Activated CD8-positive, alpha-beta T cell treated with anti-CD3 and anti-CD28 coated beads for 36 hours (primary cell): Measurements from ENCODE around the gene STPG4. TPM values are rescaled to one million over a fixed set of nuclear protein-coding genes. Genes with fewer than 3 reads are reported as not detected.
A peak's percentile ranks its signal among the peaks of the same experiment; 100 is the strongest.

Source experiments
- ATAC-seq: fragments of 200-7000 bp; cut with Tn5 transposase; one replicate; pipeline ENCODE4 v1.10.0; 2021; ENCODE audit warnings: mild to moderate bottlenecking, moderate library complexity
- CTCF ChIA-PET: fragments of 350-600 bp; sonication (Branson Sonifier 250); formaldehyde crosslinking; loops from one replicate; lab custom pipeline; 2021; ENCODE audit warnings: antibody characterized with exemption; lab: Charles Lee
- POLR2A ChIA-PET: fragments of 350-600 bp; sonication (Branson Sonifier 250); formaldehyde crosslinking; loops from one replicate; lab custom pipeline; 2021; ENCODE audit warnings: antibody characterized with exemption; lab: Charles Lee
- DNase-seq: peaks from one replicate; pipeline ENCODE4 v3.0.0-alpha.2; 2020
- H3K27ac Mint-ChIP-seq: one replicate; pipeline ENCODE4 v1.8.0; 2021; ENCODE audit warnings: mild to moderate bottlenecking, mixed read lengths
- H3K27me3 Mint-ChIP-seq: one replicate; pipeline ENCODE4 v1.8.0; 2021; ENCODE audit warnings: mixed read lengths
- H3K36me3 Mint-ChIP-seq: one replicate; pipeline ENCODE4 v1.8.0; 2021; ENCODE audit warnings: low read depth, mixed read lengths
- H3K4me1 Mint-ChIP-seq: one replicate; pipeline ENCODE4 v1.8.0; 2021; ENCODE audit warnings: low read depth, mixed read lengths
- H3K4me3 Mint-ChIP-seq: one replicate; pipeline ENCODE4 v1.8.0; 2021; ENCODE audit warnings: mild to moderate bottlenecking, moderate library complexity, mixed read lengths
- H3K9me3 Mint-ChIP-seq: one replicate; pipeline ENCODE4 v1.8.0; 2021; ENCODE audit warnings: mixed read lengths
- intact Hi-C: fragments of 100-400 bp; cut with micrococcal nuclease; formaldehyde crosslinking; loops from one replicate; pipeline ENCODE4 v1.10.0; 2022
- total RNA-seq, 2 experiments: library from RNA; stranded (reverse); gene quantifications; one replicate each; pipeline ENCODE4 v1.2.3, GENCODE V29; 2021
- TF ChIP-seq, protein P1 (sequence below): fragments of 200-600 bp; IDR thresholded peaks from one replicate; pipeline ENCODE4 v1.8.0; 2022; ENCODE audit warnings: antibody characterized with exemption, mild to moderate bottlenecking

The STPG4 gene
- total RNA-seq, 2 experiments from 2014 or later: not detected

- H3K4me1 Mint-ChIP-seq: peaks cover 54% of the 10 kb centered on the region
- no peaks in the 10 kb centered on the region for H3K9me3 Mint-ChIP-seq
- DNase-seq (peak; percentile 54), ATAC-seq (no peak)
- intact Hi-C loops: no loop called here
- CTCF ChIA-PET: interaction anchor here (1.1 kb wide), 1 partner anchor 20 kb away, joined by 3 read pairs; no protein-coding TSS in a partner anchor
- peaks cover 49% of the 10 kb centered on the region for H3K36me3 Mint-ChIP-seq
- POLR2A ChIA-PET: no interaction called here
- peak overlapping the region; percentile 96 for H3K4me3 Mint-ChIP-seq
- H3K27ac Mint-ChIP-seq: peak overlapping the region; percentile 92
- TF ChIP-seq, protein P1, sequence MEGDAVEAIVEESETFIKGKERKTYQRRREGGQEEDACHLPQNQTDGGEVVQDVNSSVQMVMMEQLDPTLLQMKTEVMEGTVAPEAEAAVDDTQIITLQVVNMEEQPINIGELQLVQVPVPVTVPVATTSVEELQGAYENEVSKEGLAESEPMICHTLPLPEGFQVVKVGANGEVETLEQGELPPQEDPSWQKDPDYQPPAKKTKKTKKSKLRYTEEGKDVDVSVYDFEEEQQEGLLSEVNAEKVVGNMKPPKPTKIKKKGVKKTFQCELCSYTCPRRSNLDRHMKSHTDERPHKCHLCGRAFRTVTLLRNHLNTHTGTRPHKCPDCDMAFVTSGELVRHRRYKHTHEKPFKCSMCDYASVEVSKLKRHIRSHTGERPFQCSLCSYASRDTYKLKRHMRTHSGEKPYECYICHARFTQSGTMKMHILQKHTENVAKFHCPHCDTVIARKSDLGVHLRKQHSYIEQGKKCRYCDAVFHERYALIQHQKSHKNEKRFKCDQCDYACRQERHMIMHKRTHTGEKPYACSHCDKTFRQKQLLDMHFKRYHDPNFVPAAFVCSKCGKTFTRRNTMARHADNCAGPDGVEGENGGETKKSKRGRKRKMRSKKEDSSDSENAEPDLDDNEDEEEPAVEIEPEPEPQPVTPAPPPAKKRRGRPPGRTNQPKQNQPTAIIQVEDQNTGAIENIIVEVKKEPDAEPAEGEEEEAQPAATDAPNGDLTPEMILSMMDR: no peak
- H3K27me3 Mint-ChIP-seq: no peaks in the 10 kb centered on the region
These were observed 19.7 kb upstream of the STPG4 start for GRCh38 chr2:47174733-47175361.

GRCh38 chr2:47173986-47174732 is 19.1 kb upstream of the STPG4 start:
- TF ChIP-seq, protein P1: no peak
- Mint-ChIP-seq H3K27me3 (no peaks in the 10 kb centered on the region), H3K4me3 (peak overlapping the region; percentile 96), H3K9me3 (no peaks in the 10 kb centered on the region), H3K4me1 (peaks cover 58% of the 10 kb centered on the region), H3K36me3 (peaks cover 54% of the 10 kb centered on the region), H3K27ac (peak overlapping the region; percentile 92)
- ATAC-seq (no peak), DNase-seq (no peak)
- CTCF ChIA-PET: interaction anchor here (1.1 kb wide), 1 partner anchor 21 kb away, joined by 3 read pairs; no protein-coding TSS in a partner anchor
- POLR2A ChIA-PET: no interaction called here
- intact Hi-C loops: no loop called here

DNA sequence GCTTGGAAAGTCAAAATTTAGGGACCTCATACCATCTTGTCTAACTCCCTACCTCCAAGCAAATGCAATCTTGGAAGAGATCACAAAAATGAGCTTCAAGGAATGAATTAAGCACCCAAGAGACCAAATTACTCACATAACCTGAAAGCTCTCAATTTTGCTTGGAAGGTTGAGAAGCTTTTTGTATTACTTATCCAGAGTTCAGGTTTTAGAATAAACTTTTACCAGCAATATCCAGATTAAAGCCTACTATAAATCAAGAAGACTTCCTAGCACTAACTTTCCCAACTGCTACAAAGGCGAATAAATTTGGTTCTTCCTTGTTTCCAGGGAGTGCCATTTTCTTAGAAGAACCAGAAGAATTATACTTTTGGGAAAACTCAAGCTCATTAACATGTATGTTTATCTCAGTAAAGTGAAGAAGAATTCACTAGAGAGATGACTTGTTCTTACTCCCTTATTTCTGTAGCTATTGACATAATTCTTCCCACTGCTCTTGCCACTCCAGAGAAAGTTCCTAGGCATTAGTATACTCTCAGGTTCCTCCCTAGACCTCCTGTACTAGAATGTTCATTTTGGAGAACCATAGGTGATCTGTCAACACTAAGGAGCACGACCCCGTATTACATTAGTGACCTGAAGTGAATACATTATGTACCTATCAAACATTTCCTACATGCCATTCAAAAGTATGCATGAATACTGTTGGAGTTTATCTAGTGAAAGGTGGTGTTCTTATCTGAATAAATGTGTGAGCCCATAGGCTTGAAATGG is 18.0 kb upstream of the STPG4 start:
- ChIA-PET CTCF (interaction anchor here (1.0 to 1.8 kb wide), 5 partner anchors 9 to 231 kb away, joined by 3 to 9 read pairs (median 3); no protein-coding TSS in a partner anchor), POLR2A (interaction anchor here (0.7 to 1.8 kb wide), 4 partner anchors 13 to 231 kb away, joined by 3 to 6 read pairs (median 4); no protein-coding TSS in a partner anchor)
- ATAC-seq: no peak
- Mint-ChIP-seq H3K9me3 (no peaks in the 10 kb centered on the region), H3K36me3 (peaks cover 61% of the 10 kb centered on the region), H3K27me3 (no peaks in the 10 kb centered on the region), H3K27ac (peak overlapping the region; percentile 3), H3K4me3 (peak overlapping the region; percentile 96), H3K4me1 (peaks cover 64% of the 10 kb centered on the region)
- no peak for DNase-seq
- TF ChIP-seq, protein P1: no peak
- intact Hi-C loops: no loop called here

- Mint-ChIP-seq H3K36me3 (peaks cover 63% of the 10 kb centered on the region), H3K27me3 (no peaks in the 10 kb centered on the region), H3K4me3 (peak overlapping the region; percentile 96), H3K27ac (peak overlapping the region; percentile 30), H3K4me1 (peaks cover 59% of the 10 kb centered on the region), H3K9me3 (no peaks in the 10 kb centered on the region)
- DNase-seq (peak; percentile 12), ATAC-seq (no peak)
- TF ChIP-seq, protein P1: no peak
- ChIA-PET CTCF (interaction anchor here (1.0 to 1.8 kb wide), 6 partner anchors 8 to 230 kb away, joined by 3 to 9 read pairs (median 3); no protein-coding TSS in a partner anchor), POLR2A (interaction anchor here (0.7 to 1.8 kb wide), 5 partner anchors 9 to 230 kb away, joined by 3 to 6 read pairs (median 4); no protein-coding TSS in a partner anchor)
- intact Hi-C loops: no loop called here
These were observed 17.2 kb upstream of the STPG4 start for GRCh38 chr2:47172156-47172921.
